K562 (cell line): Measurements from ENCODE around the gene POR. TPM values are rescaled to one million over a fixed set of nuclear protein-coding genes. Genes with fewer than 3 reads are reported as not detected.
A peak's percentile ranks its signal among the peaks of the same experiment; 100 is the strongest.

Source experiments
- ATAC-seq: fragments of 200-7000 bp; cut with Tn5 transposase; 3 replicates; pipeline ENCODE4 v1.9.1; 2020; ENCODE audit warnings: moderate library complexity
- BruUV-seq: library from RNA; stranded (reverse); fragments of 400-500 nt; replicated peaks from 2 replicates; lab custom pipeline; 2021; lab: Mats Ljungman, UMichigan
- CTCF ChIA-PET: fragments of 300-600 bp; formaldehyde crosslinking; extraction: SDS; loops from one replicate; lab custom pipeline; 2021; ENCODE audit warnings: low intra/inter-chr PET ratio; lab: Yijun Ruan, JAX
- POLR2A ChIA-PET: fragments of 300-600, 350-650 bp; sonication (Branson Sonifier 250); formaldehyde crosslinking; extraction: SDS; loops from one replicate; lab custom pipeline; 2021; ENCODE audit warnings: antibody characterized with exemption, inconsistent platforms; lab: Yijun Ruan, JAX
- DNase-seq, 4 experiments: peaks; one replicate each; pipeline versions ENCODE4 v3.0.0 to v3.0.0-alpha.2; 2011 to 2018; ENCODE audit warnings: low spot score in 3 of 4, mixed read lengths in 3 of 4; ENCODE audit errors: extremely low read depth in 1 of 4
- FAIRE-seq: peaks from 2 replicates; lab custom pipeline; 2011; peaks lifted over from hg19 to GRCh38; lab: Jason Lieb, UNC
- H2AFZ ChIP-seq: 2 replicates; pipeline ENCODE4 v1.6.0; 2011; ENCODE audit warnings: low read depth, low read length, control low read depth, inconsistent platforms
- H3K27ac ChIP-seq: fragments of 200-600 bp; 3 replicates; pipeline ENCODE4 v1.8.0; 2011; ENCODE audit warnings: low read depth, mild to moderate bottlenecking, control low read depth, inconsistent platforms, low read length, moderate library complexity, mixed read lengths; ENCODE audit errors: extremely low read depth
- H3K27me3 ChIP-seq, 2 experiments: fragments of 300-600 bp in 1 of 2; 2 replicates in 1 of 2; 3 replicates in 1 of 2; pipeline versions ENCODE4 v1.6.0 to v1.8.0; 2011; ENCODE audit warnings: inconsistent platforms in 2 of 2, low read length in 2 of 2, mild to moderate bottlenecking in 1 of 2, mixed read lengths in 1 of 2, moderate library complexity in 1 of 2; ENCODE audit not compliant: control insufficient read depth in 2 of 2, insufficient read depth in 2 of 2
- H3K36me3 ChIP-seq: fragments of 300-600 bp; 3 replicates; pipeline ENCODE4 v1.8.0; 2011; ENCODE audit warnings: mild to moderate bottlenecking, low read length, inconsistent platforms; ENCODE audit not compliant: control insufficient read depth, insufficient read depth
- H3K4me1 ChIP-seq, 2 experiments: fragments of 200-600 bp in 1 of 2; replicated peaks in 1 of 2; 2 replicates in 1 of 2; 3 replicates in 1 of 2; pipeline versions ENCODE4 v1.5.1 to v1.8.0; 2011; ENCODE audit warnings: inconsistent platforms in 2 of 2, low read length in 2 of 2, mild to moderate bottlenecking in 1 of 2, mixed read lengths in 1 of 2, moderate library complexity in 1 of 2; ENCODE audit not compliant: control insufficient read depth in 2 of 2, insufficient read depth in 2 of 2
- H3K4me2 ChIP-seq: 2 replicates; pipeline ENCODE4 v1.6.1; 2011; ENCODE audit warnings: low read length, control low read depth, inconsistent platforms, mixed read lengths; ENCODE audit not compliant: insufficient read depth
- H3K4me3 ChIP-seq: fragments of 200-600 bp; sonication (generic), shearing (Covaris generic); 2 replicates; pipeline ENCODE4 v1.5.1; 2016; ENCODE audit warnings: control low read depth, inconsistent platforms
- H3K79me2 ChIP-seq: fragments of 200-600 bp; 3 replicates; pipeline ENCODE4 v1.8.0; 2011; ENCODE audit warnings: low read length, inconsistent platforms; ENCODE audit not compliant: control insufficient read depth, insufficient read depth
- H3K9ac ChIP-seq, 2 experiments: 2 replicates each; pipeline versions ENCODE4 v1.6.0 to v1.6.1; 2011; ENCODE audit warnings: low read depth in 2 of 2, low read length in 2 of 2, control low read depth in 1 of 2, inconsistent platforms in 1 of 2, mild to moderate bottlenecking in 1 of 2, mixed read lengths in 1 of 2; ENCODE audit not compliant: insufficient read depth in 1 of 2
- H3K9me1 ChIP-seq: one replicate; pipeline ENCODE4 v1.6.0; 2011; ENCODE audit warnings: inconsistent platforms, mild to moderate bottlenecking, low read length, moderate library complexity; ENCODE audit not compliant: control insufficient read depth, insufficient read depth
- H3K9me3 ChIP-seq: replicated peaks from 2 replicates; pipeline ENCODE4 v1.5.1; 2011; ENCODE audit warnings: low read depth, low read length, inconsistent platforms; ENCODE audit not compliant: control insufficient read depth, insufficient read depth
- H4K20me1 ChIP-seq: replicated peaks from 2 replicates; pipeline ENCODE4 v1.6.1; 2011; ENCODE audit warnings: low read length, inconsistent platforms, mixed read lengths; ENCODE audit not compliant: control insufficient read depth, insufficient read depth
- COPS2 ChIP-seq: fragments of 450-650 bp; conservative IDR thresholded peaks from 2 replicates; pipeline ENCODE4 v1.6.1; 2016; ENCODE audit warnings: mild to moderate bottlenecking, moderate library complexity
- EHMT2 ChIP-seq: fragments of 450-650 bp; IDR thresholded peaks from 2 replicates; pipeline ENCODE4 v1.6.1; 2018; ENCODE audit warnings: antibody characterized with exemption
- ETV1 ChIP-seq: fragments of 450-650 bp; conservative IDR thresholded peaks from 2 replicates; pipeline ENCODE4 v1.6.1; 2016; ENCODE audit warnings: missing genetic modification characterization, control low read depth, low read depth, missing compliant biosample characterization
- PRMT5 ChIP-seq: sonication (generic); formaldehyde crosslinking; IDR thresholded peaks from 2 replicates; pipeline ENCODE4 v1.5.0; 2020; ENCODE audit warnings: missing genetic modification reagents
- RERE ChIP-seq: sonication (generic); formaldehyde crosslinking; IDR thresholded peaks from 2 replicates; pipeline ENCODE4 v1.8.0; 2023; ENCODE audit warnings: missing genetic modification reagents, mild to moderate bottlenecking, borderline replicate concordance
- SMC3 ChIP-seq: conservative IDR thresholded peaks from 2 replicates; pipeline ENCODE4 v1.6.1; 2011; ENCODE audit warnings: low read depth, low read length, improper control_type of control experiment; ENCODE audit not compliant: insufficient read depth
- TARDBP ChIP-seq: fragments of 450-650 bp; IDR thresholded peaks from 2 replicates; pipeline ENCODE4 v1.6.1; 2016
- THAP12 ChIP-seq: fragments of 250-450 bp; sonication (Bioruptor Pico); IDR thresholded peaks from 2 replicates; pipeline ENCODE4 v1.9.0; 2021; ENCODE audit warnings: mild to moderate bottlenecking, inconsistent platforms
- ZNF253 ChIP-seq: fragments of 250-450 bp; sonication (Bioruptor Pico); conservative IDR thresholded peaks from 2 replicates; pipeline ENCODE4 v1.6.1; 2021; ENCODE audit warnings: mild to moderate bottlenecking
- WGBS: fragments of 100-300 bp; shearing (Covaris generic); methylation state at CpG from one replicate; pipeline ENCODE4 v1.1.6; 2016; ENCODE audit warnings: low coverage, mixed read lengths; ENCODE audit not compliant: insufficient coverage; ENCODE audit errors: missing lambda C conversion rate; 5-methylcytosine and 5-hydroxymethylcytosine counted together
- in situ Hi-C: fragments of 300-500 bp; cut with MboI; formaldehyde crosslinking; loops from 4 replicates; pipeline ENCODE4 v1.15.0; 2018; ENCODE audit warnings: inconsistent platforms, mixed read lengths
- intact Hi-C: fragments of 100-400 bp; cut with micrococcal nuclease; formaldehyde crosslinking; loops from 2 replicates; pipeline ENCODE4 v1.14.2; 2022
- polyA plus RNA-seq, 8 experiments: library from polyadenylated mRNA; depleted of rRNA in 4 of 8; stranded (reverse) in 5 of 8; unstranded in 3 of 8; fragments of >200 nt; fragmentation: Nextera tagmentation in 2 of 8; fragmentation: Illumina TruSeq in 1 of 8; extraction: Ambion mirVana in 2 of 8; extraction: Trizol in 1 of 8; gene quantifications; 2 replicates each; pipeline versions ENCODE4 v1.2.1 to v1.2.3, GENCODE V29; 2011 to 2014; ENCODE audit warnings: inconsistent platforms in 1 of 8, missing spikeins in 1 of 8
- total RNA-seq, 7 experiments: library from RNA; depleted of rRNA in 6 of 7; stranded (reverse); fragments of >200 nt in 6 of 7; fragmentation: Illumina TruSeq in 2 of 7; extraction: Trizol in 2 of 7; gene quantifications; 2 replicates each; pipeline versions ENCODE4 v1.2.1 to v1.2.3, GENCODE V29; 2011 to 2021; ENCODE audit warnings: low replicate concordance in 1 of 7

The POR gene
- total and polyA plus RNA-seq, 9 of the 15 experiments (the other 6 are each of a cell fraction or from before 2014, with no cell fraction given), result 4.7 to 142 (median 40.8) TPM

DNA sequence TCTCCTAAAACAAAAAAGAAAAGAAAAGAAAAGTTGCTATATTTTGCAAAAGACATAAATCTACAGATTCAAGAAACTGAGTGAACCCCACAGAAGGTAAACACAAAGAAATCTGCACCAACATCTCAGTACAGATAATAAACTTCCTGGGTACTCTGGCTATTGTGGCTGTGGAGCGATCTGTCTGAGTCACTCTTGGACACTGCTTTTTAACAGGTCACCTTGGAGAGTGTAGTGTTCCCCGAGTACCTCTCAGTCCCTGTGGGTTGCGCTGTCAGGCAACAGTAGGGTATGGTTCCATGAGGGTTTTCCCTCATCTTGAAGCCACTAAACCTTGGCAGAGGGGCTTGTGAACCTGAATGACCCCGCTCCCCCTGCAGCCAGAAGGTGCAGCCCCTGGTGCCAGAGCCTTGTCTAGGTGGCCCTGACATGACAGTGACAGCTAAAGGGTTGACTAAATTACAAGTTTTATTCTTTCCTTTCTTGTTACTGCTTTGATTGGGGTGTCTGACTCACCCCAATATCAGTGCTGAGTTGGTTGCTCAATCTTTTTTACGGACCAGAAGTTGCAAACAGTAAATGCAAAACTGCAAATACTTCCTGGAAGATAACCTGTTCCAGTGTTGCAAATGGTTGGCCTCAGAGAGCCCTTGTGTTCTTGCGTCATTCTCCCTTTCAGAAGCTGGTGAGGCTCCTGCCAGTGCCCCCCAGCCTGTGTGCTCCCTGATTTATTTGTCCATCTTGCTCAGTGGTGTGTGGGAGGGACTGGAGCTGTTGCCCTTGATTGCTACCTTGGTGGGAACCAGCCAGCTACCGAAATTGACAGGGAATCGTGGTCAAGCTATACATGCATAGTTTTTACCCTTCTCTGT, 30.6 kb downstream of the POR start:
- CTCF ChIA-PET, result interaction anchor here (0.7 kb wide), 1 partner anchor 75 kb away, joined by 3 read pairs; no protein-coding TSS in a partner anchor
- Histone ChIP-seq H2AFZ (no peak overlapping the region), H3K27me3 (no peaks in the 10 kb centered on the region), H3K4me3 (no peak overlapping the region), H3K79me2 (peaks cover 24% of the 10 kb centered on the region), H3K4me1 (peaks cover 0 to 20% of the 10 kb centered on the region in 2 experiments; a peak in 4 of 5 replicates), H4K20me1 (peaks cover 9% of the 10 kb centered on the region; the same call in 1 of the 2 replicates), H3K36me3 (peaks cover 14% of the 10 kb centered on the region; the same call in 2 of the 3 replicates), H3K9me3 (no peaks in the 10 kb centered on the region), H3K9ac (no peak overlapping the region), H3K4me2 (no peak overlapping the region), H3K27ac (no peak overlapping the region), H3K9me1 (peaks cover 5% of the 10 kb centered on the region)
- ATAC-seq (peak; percentile 98), DNase-seq (peak; percentile 35 to 61 (median 52)), FAIRE-seq (peak; percentile 81)
- in situ Hi-C loops, result no loop called here
- 40% methylated on average over 8 of the region's 8 CpGs for WGBS
- BruUV-seq, result no TSS peak
- intact Hi-C loops, result loop anchor here (5.0 kb wide), 1 partner anchor 77 kb away; no protein-coding TSS in a partner anchor
- POLR2A ChIA-PET, result interaction anchor here (0.6 to 1.3 kb wide), 5 partner anchors 9 to 97 kb away, joined by 3 to 6 read pairs (median 3); no protein-coding TSS in a partner anchor
- TF ChIP-seq ZNF253 (CRISPR knock-in tag) (no peak), THAP12 (no peak), SMC3 (no peak), RERE (CRISPR knock-in tag) (no peak), PRMT5 (CRISPR knock-in tag) (no peak), COPS2 (no peak), ETV1 (tag) (peak; percentile 60), TARDBP (no peak), EHMT2 (no peak)
